HL-60 (cell line): ENCODE results near the gene ELP4.

Experiments used
- GABPA ChIP-seq: IDR thresholded peaks from 2 replicates; pipeline ENCODE4 v1.6.1; 2012; ENCODE audit warnings: low read depth
- POLR2AphosphoS5 ChIP-seq: IDR thresholded peaks from 2 replicates; pipeline ENCODE4 v1.6.1; 2012; ENCODE audit warnings: low read depth
- SPI1 ChIP-seq: IDR thresholded peaks from 2 replicates; pipeline ENCODE4 v1.6.1; 2012; ENCODE audit warnings: low read depth, mild to moderate bottlenecking, borderline replicate concordance
- TF ChIP-seq, protein P1 (sequence below): IDR thresholded peaks from one replicate; pipeline ENCODE4 v1.5.1; 2011; ENCODE audit warnings: low read length, control low read depth, inconsistent platforms; ENCODE audit not compliant: insufficient read depth
- TF ChIP-seq, protein P2 (sequence below): IDR thresholded peaks from 2 replicates; pipeline ENCODE4 v1.6.1; 2012; ENCODE audit warnings: low read depth; ENCODE audit not compliant: insufficient replicate concordance

DNA sequence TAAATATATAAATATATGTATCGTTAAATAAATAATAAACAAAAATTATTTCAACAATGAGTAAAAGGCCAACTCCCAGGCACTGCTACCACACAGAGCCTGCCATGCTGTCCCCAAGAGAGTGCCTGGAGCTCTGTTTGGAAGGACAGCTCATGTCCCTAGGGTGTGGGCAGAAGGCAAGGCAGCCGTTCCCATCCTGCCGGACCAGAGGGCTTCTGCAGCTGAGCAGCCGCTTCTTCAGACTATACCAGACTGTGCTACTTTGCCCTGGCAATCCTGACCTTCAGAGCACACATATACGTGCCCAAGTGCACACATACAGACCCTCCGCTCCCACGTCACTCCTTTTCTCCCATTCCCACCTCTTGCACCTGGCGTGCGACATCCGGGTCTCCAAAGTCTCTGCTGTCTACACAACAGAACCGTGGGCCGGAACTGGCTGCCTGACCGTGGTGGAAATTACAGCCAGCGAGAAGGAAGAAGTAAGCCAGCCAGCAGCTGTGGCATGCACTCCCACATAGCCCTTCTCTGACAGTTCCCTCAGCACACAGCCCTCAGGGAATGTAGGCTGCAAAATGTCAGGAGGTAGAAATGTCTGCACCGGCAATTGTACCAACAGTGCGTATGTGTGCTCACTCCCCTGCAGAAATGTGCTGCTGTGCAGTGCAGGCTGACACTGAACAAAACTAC, 277.6 kb downstream of the ELP4 start:
- TF ChIP-seq, protein P1, sequence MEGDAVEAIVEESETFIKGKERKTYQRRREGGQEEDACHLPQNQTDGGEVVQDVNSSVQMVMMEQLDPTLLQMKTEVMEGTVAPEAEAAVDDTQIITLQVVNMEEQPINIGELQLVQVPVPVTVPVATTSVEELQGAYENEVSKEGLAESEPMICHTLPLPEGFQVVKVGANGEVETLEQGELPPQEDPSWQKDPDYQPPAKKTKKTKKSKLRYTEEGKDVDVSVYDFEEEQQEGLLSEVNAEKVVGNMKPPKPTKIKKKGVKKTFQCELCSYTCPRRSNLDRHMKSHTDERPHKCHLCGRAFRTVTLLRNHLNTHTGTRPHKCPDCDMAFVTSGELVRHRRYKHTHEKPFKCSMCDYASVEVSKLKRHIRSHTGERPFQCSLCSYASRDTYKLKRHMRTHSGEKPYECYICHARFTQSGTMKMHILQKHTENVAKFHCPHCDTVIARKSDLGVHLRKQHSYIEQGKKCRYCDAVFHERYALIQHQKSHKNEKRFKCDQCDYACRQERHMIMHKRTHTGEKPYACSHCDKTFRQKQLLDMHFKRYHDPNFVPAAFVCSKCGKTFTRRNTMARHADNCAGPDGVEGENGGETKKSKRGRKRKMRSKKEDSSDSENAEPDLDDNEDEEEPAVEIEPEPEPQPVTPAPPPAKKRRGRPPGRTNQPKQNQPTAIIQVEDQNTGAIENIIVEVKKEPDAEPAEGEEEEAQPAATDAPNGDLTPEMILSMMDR, result no peak
- TF ChIP-seq SPI1 (no peak), POLR2AphosphoS5 (0 out of 2 replicates have a peak, but pooled peaks have one; percentile 35), GABPA (no peak)
- TF ChIP-seq, protein P2, sequence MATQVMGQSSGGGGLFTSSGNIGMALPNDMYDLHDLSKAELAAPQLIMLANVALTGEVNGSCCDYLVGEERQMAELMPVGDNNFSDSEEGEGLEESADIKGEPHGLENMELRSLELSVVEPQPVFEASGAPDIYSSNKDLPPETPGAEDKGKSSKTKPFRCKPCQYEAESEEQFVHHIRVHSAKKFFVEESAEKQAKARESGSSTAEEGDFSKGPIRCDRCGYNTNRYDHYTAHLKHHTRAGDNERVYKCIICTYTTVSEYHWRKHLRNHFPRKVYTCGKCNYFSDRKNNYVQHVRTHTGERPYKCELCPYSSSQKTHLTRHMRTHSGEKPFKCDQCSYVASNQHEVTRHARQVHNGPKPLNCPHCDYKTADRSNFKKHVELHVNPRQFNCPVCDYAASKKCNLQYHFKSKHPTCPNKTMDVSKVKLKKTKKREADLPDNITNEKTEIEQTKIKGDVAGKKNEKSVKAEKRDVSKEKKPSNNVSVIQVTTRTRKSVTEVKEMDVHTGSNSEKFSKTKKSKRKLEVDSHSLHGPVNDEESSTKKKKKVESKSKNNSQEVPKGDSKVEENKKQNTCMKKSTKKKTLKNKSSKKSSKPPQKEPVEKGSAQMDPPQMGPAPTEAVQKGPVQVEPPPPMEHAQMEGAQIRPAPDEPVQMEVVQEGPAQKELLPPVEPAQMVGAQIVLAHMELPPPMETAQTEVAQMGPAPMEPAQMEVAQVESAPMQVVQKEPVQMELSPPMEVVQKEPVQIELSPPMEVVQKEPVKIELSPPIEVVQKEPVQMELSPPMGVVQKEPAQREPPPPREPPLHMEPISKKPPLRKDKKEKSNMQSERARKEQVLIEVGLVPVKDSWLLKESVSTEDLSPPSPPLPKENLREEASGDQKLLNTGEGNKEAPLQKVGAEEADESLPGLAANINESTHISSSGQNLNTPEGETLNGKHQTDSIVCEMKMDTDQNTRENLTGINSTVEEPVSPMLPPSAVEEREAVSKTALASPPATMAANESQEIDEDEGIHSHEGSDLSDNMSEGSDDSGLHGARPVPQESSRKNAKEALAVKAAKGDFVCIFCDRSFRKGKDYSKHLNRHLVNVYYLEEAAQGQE, result no peak
